GM18502 (cell line): Measurements from ENCODE around the gene SLC25A21.

Experiments
- ATAC-seq: cut with Tn5 transposase; IDR thresholded peaks from one replicate; pipeline ENCODE4 v1.9.1; 2021; ENCODE audit warnings: mild to moderate bottlenecking; ENCODE audit not compliant: unreplicated experiment, poor library complexity

The SLC25A21 gene

GRCh38 chr14:36855396-36855795 is 317.0 kb downstream of the SLC25A21 start:
- no peak for ATAC-seq

- no peak for ATAC-seq
Observed at GRCh38 chr14:36852981-36853691, 319.3 kb downstream of the SLC25A21 start.

- ATAC-seq, result no peak
Observed at GRCh38 chr14:36848213-36848612, 324.2 kb downstream of the SLC25A21 start.

GRCh38 chr14:36847366-36847765 is 325.0 kb downstream of the SLC25A21 start:
- ATAC-seq, result no peak

- no peak for ATAC-seq
Observed at GRCh38 chr14:36845356-36846012, 326.9 kb downstream of the SLC25A21 start.

- no peak for ATAC-seq
Observed at GRCh38 chr14:36844443-36845195, 327.8 kb downstream of the SLC25A21 start.

- no peak for ATAC-seq
Observed at GRCh38 chr14:36843410-36843809, 329.0 kb downstream of the SLC25A21 start.

- no peak for ATAC-seq
Observed at GRCh38 chr14:36835128-36835527, 337.3 kb downstream of the SLC25A21 start.

- ATAC-seq, result no peak
Observed at GRCh38 chr14:36834293-36834692, 338.1 kb downstream of the SLC25A21 start.

- no peak for ATAC-seq
Observed at GRCh38 chr14:36829547-36829946, 342.9 kb downstream of the SLC25A21 start.

- ATAC-seq, result no peak
Observed at GRCh38 chr14:36827861-36828260, 344.5 kb downstream of the SLC25A21 start.

GRCh38 chr14:36826614-36827013 is 345.8 kb downstream of the SLC25A21 start:
- no peak for ATAC-seq

- no peak for ATAC-seq
Observed at GRCh38 chr14:36824854-36825253, 347.6 kb downstream of the SLC25A21 start.

GRCh38 chr14:36823651-36824050 is 348.8 kb downstream of the SLC25A21 start:
- ATAC-seq, result no peak

GRCh38 chr14:36822685-36823084 is 349.7 kb downstream of the SLC25A21 start:
- ATAC-seq, result no peak

GRCh38 chr14:36820901-36821300 is 351.5 kb downstream of the SLC25A21 start:
- no peak for ATAC-seq

- ATAC-seq, result no peak
Observed at GRCh38 chr14:36820111-36820709, 352.2 kb downstream of the SLC25A21 start.

GRCh38 chr14:36818794-36819384 is 353.5 kb downstream of the SLC25A21 start:
- no peak for ATAC-seq

- no peak for ATAC-seq
Observed at GRCh38 chr14:36818246-36818645, 354.2 kb downstream of the SLC25A21 start.
